Measurements from ENCODE around the gene CPNE2. TPM values are rescaled to one million over a fixed set of nuclear protein-coding genes. Genes with fewer than 3 reads are reported as not detected.

The CPNE2 gene
- polyA plus RNA-seq, 4 donors, result 34.7 to 40.8 (median 39.3) TPM

- no peak for DNase-seq (ENCODE audit: low read depth in 4 of 4, low spot score in 3 of 4)
Observed at GRCh38 chr16:57159447-57159846, 67.1 kb downstream of the CPNE2 start.

GRCh38 chr16:57163842-57164241, 71.5 kb downstream of the CPNE2 start:
- DNase-seq (ENCODE audit: low read depth in 4 of 4, low spot score in 3 of 4), result no peak

- DNase-seq (ENCODE audit: low read depth in 4 of 4, low spot score in 3 of 4), result no peak
Observed at GRCh38 chr16:57165483-57165882, 73.1 kb downstream of the CPNE2 start.

GRCh38 chr16:57165938-57166337, 73.6 kb downstream of the CPNE2 start:
- DNase-seq (ENCODE audit: low read depth in 4 of 4, low spot score in 3 of 4), result no peak

- DNase-seq (ENCODE audit: low read depth in 4 of 4, low spot score in 3 of 4), result no peak
Observed at GRCh38 chr16:57166451-57166850, 74.1 kb downstream of the CPNE2 start.

GRCh38 chr16:57166951-57167350, 74.6 kb downstream of the CPNE2 start:
- DNase-seq (ENCODE audit: low read depth in 4 of 4, low spot score in 3 of 4), result no peak

GRCh38 chr16:57167538-57167937, 75.2 kb downstream of the CPNE2 start:
- DNase-seq (ENCODE audit: low read depth in 4 of 4, low spot score in 3 of 4), result peak in 1 of 4 donors; percentile 18

GRCh38 chr16:57167953-57168352, 75.6 kb downstream of the CPNE2 start:
- peak in 2 of 4 donors; percentile 35 to 45 for DNase-seq (ENCODE audit: low read depth in 4 of 4, low spot score in 3 of 4)

GRCh38 chr16:57169327-57169726, 76.9 kb downstream of the CPNE2 start:
- no peak for DNase-seq (ENCODE audit: low read depth in 4 of 4, low spot score in 3 of 4)

GRCh38 chr16:57172721-57173290, 80.4 kb downstream of the CPNE2 start:
- no peak for DNase-seq (ENCODE audit: low read depth in 4 of 4, low spot score in 3 of 4)

- no peak for DNase-seq (ENCODE audit: low read depth in 4 of 4, low spot score in 3 of 4)
Observed at GRCh38 chr16:57175896-57176295, 83.5 kb downstream of the CPNE2 start.

- DNase-seq (ENCODE audit: low read depth in 4 of 4, low spot score in 3 of 4), result no peak
Observed at GRCh38 chr16:57178196-57178595, 85.8 kb downstream of the CPNE2 start.

- no peak for DNase-seq (ENCODE audit: low read depth in 4 of 4, low spot score in 3 of 4)
Observed at GRCh38 chr16:57178793-57179212, 86.4 kb downstream of the CPNE2 start.

- DNase-seq (ENCODE audit: low read depth in 4 of 4, low spot score in 3 of 4), result no peak
Observed at GRCh38 chr16:57179215-57179828, 86.9 kb downstream of the CPNE2 start.

GRCh38 chr16:57184113-57184512, 91.7 kb downstream of the CPNE2 start:
- DNase-seq (ENCODE audit: low read depth in 4 of 4, low spot score in 3 of 4), result no peak

- DNase-seq (ENCODE audit: low read depth in 4 of 4, low spot score in 3 of 4), result no peak
Observed at GRCh38 chr16:57184887-57185445, 92.6 kb downstream of the CPNE2 start.

GRCh38 chr16:57185446-57185944, 93.1 kb downstream of the CPNE2 start:
- DNase-seq (ENCODE audit: low read depth in 4 of 4, low spot score in 3 of 4), result peak in 1 of 4 donors; percentile 27

GRCh38 chr16:57185945-57186871, 93.8 kb downstream of the CPNE2 start, which contains the start of the genes PSME3IP1 and RSPRY1:
Gene PSME3IP1 (minus strand): TSS chr16:57186039. CDS start chr16:57173854, 12,185 bp downstream.
Gene RSPRY1 (plus strand): TSS chr16:57186329. CDS start chr16:57204659, 18,330 bp downstream.
- DNase-seq (ENCODE audit: low read depth in 4 of 4, low spot score in 3 of 4), result peak; percentile 99 to 100 (median 100)

GRCh38 chr16:57186872-57187854, 94.8 kb downstream of the CPNE2 start:
- peak in 3 of 4 donors; percentile 16 to 49 (median 19) for DNase-seq (ENCODE audit: low read depth in 4 of 4, low spot score in 3 of 4)
